ENCODE data around the gene PLCB4. TPM values are rescaled to one million over a fixed set of nuclear protein-coding genes. Genes with fewer than 3 reads are reported as not detected.

Gene PLCB4
- total and polyA plus RNA-seq, 8 donors, result 6.2 to 15.3 (median 9.4) TPM

GRCh38 chr20:9230406-9230805, 161.5 kb downstream of the PLCB4 start:
- no peak overlapping the region for H3K4me3 ChIP-seq
- H3K36me3 ChIP-seq, result no peaks in the 10 kb centered on the region
- H3K27me3 ChIP-seq, result no peaks in the 10 kb centered on the region
- intact Hi-C loops (cut with DNase I), result no loop called here
- peaks cover 0 to 4% of the 10 kb centered on the region in 2 donors for H3K4me1 ChIP-seq
- no peaks in the 10 kb centered on the region for H3K9me3 ChIP-seq
- DNase-seq, result no peak
- no peak for TF ChIP-seq CTCF (IDR thresholded peaks at IDR 0.05)
- no peak for ATAC-seq
- H3K27ac ChIP-seq, result no peak overlapping the region

GRCh38 chr20:9233804-9234203, 164.9 kb downstream of the PLCB4 start:
- Histone ChIP-seq H3K27me3 (no peaks in the 10 kb centered on the region), H3K9me3 (no peaks in the 10 kb centered on the region), H3K27ac (no peak overlapping the region), H3K4me3 (no peak overlapping the region), H3K36me3 (no peaks in the 10 kb centered on the region), H3K4me1 (peaks cover 0 to 5% of the 10 kb centered on the region in 2 donors)
- TF ChIP-seq CTCF (IDR thresholded peaks at IDR 0.05), result no peak
- DNase-seq (no peak), ATAC-seq (no peak)
- intact Hi-C loops (cut with DNase I), result no loop called here

- intact Hi-C loops (cut with DNase I), result no loop called here
- ATAC-seq, result no peak
These were observed 166.6 kb downstream of the PLCB4 start for GRCh38 chr20:9235518-9235917.

GRCh38 chr20:9236458-9236857, 167.6 kb downstream of the PLCB4 start:
- Histone ChIP-seq H3K4me3 (no peak overlapping the region), H3K27ac (no peak overlapping the region), H3K27me3 (no peaks in the 10 kb centered on the region), H3K36me3 (no peaks in the 10 kb centered on the region), H3K9me3 (no peaks in the 10 kb centered on the region), H3K4me1 (peaks cover 5 to 9% of the 10 kb centered on the region in 2 donors)
- intact Hi-C loops (cut with DNase I), result no loop called here
- no peak for DNase-seq
- no peak for TF ChIP-seq CTCF (IDR thresholded peaks at IDR 0.05)
- no peak for ATAC-seq

More at GRCh38 chr20:9235518-9235917, 166.6 kb downstream of the PLCB4 start:
- DNase-seq, result no peak
- Histone ChIP-seq H3K9me3 (no peaks in the 10 kb centered on the region), H3K27me3 (no peaks in the 10 kb centered on the region), H3K36me3 (no peaks in the 10 kb centered on the region), H3K4me3 (no peak overlapping the region), H3K4me1 (peaks cover 3 to 5% of the 10 kb centered on the region in 2 donors), H3K27ac (no peak overlapping the region)
- TF ChIP-seq CTCF (IDR thresholded peaks at IDR 0.05), result no peak

GRCh38 chr20:9241232-9241692, 172.4 kb downstream of the PLCB4 start:
- peaks cover 0 to 14% of the 10 kb centered on the region in 2 donors for H3K4me1 ChIP-seq
- no peak for TF ChIP-seq CTCF (IDR thresholded peaks at IDR 0.05)
- H3K27ac ChIP-seq, result peak overlapping the region in 1 of 2 donors; percentile 24
- peak; percentile 57 for ATAC-seq
- DNase-seq, result no peak
- no peaks in the 10 kb centered on the region for H3K9me3 ChIP-seq
- no peaks in the 10 kb centered on the region for H3K27me3 ChIP-seq
- no peak overlapping the region for H3K4me3 ChIP-seq
- no peaks in the 10 kb centered on the region for H3K36me3 ChIP-seq
- intact Hi-C loops (cut with DNase I), result no loop called here
